Stimulated activated CD4-positive, alpha-beta T cell treated with anti-CD3 and anti-CD28 coated beads, Interleukin-1b, Interleukin-23, amount 100 ng/mL, for 24 hours (primary cell): ENCODE results near the gene TRMT5.

ENCODE experiments used
- DNase-seq, 4 experiments: peaks; one replicate each; pipeline ENCODE4 v3.0.0-alpha.2; 2020; ENCODE audit warnings: low read depth in 4 of 4, low spot score in 1 of 4

Gene TRMT5

GRCh38 chr14:60980811-60981632 lies at the start of gene TRMT5, which contains the start of gene SLC38A6:
Gene TRMT5, minus strand, starts transcription at chr14:60981079. Its CDS starts 106 bp downstream, at chr14:60980973.
Gene SLC38A6, plus strand, starts transcription at chr14:60981245. Its CDS starts 33 bp downstream, at chr14:60981278.
- DNase-seq = peak; percentile 79 to 86 (median 83)

- no peak for DNase-seq
Measured at GRCh38 chr14:61026526-61026925, 45.6 kb upstream of the TRMT5 start.

DNA sequence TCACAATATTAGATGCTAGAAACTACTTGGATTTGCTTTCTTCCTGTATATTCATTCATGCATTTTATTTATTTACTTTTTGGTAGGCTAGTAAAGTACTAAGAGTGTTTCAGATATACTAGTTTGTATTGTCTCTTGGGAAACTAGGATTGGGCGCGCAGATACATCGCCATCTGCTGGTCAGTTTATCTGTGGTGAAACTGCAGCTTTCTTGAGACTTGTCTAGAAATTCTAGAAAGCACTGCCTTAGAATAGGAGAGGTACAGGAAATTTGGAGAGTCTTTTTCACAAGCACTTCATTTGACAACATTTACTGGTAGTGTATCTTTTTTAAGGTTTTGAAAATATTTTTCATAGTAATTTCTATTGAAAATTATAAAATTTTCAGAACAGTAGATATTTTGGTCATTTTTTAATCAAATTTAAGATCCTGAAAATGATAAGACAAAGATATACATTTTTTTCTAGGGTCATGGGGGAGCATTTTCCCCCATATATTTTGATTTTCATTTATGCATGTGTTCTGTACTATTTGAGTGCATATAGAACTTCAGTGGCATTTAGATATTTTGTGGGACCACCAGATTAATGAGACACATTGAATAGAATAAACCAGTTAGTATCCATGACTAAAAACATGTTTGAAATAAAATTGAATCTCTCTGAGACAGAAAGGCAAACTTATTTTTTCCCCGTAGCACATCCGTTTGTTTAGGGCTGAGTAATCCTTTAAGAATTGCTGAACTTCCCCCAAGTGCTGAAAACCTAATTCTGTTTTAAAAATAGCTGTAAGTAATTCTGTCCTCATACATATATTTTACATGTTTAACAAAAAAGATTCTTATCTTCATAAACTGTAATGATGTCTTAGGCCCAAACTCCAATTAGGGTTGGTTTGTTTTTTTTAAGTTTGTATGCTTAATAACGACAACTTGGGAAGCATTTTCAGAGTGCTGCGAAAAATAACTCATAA lies 44.7 kb upstream of the TRMT5 start:
- peak; percentile 12 to 28 (median 26) for DNase-seq

GRCh38 chr14:61019537-61019936 lies 38.7 kb upstream of the TRMT5 start:
- DNase-seq = no peak

DNA sequence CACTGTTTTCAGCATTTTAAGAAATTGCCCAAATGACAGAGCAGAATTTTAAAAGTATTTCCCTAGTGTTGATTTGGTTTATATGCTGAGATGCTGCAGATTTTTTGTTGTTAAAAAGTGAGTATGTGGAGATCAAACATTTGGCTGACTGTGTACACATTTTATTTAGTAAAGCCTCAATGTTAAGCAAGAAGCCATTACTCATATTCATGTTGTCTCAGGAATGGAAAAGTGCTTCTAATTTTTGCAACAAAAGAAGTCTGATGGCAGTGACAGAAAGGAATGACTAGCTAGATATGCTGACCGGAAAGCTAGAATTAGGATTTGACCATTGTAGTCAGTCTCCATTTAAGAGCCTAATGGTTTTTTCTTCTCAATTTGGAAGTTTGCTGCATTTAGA lies 22.7 kb upstream of the TRMT5 start:
- DNase-seq = no peak

GRCh38 chr14:60999536-60999935 lies 18.7 kb upstream of the TRMT5 start:
- no peak for DNase-seq

- DNase-seq = no peak
Measured at GRCh38 chr14:60998617-60999016, 17.7 kb upstream of the TRMT5 start.

DNA sequence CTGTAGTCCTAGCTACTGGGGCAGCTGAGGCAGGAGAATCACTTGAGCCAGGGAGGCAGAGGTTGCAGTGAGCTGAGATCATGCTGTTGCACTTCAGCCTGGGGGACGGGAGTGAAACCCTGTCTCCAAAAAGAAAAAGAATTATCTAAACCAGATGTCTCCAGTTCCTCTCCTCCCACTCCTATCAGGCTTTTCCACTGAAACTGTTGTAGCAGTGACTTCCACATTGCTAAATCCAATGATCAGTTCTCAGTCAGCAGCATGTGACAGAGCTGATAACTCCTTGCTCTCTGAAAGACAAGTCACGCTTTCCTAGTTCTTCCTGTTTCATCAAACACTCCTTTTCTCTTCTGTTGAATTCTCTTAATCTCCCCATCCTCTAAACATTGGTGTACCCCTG lies 8.7 kb upstream of the TRMT5 start:
- DNase-seq = no peak

GRCh38 chr14:60986500-60986899 lies 5.6 kb upstream of the TRMT5 start:
- no peak for DNase-seq

DNA sequence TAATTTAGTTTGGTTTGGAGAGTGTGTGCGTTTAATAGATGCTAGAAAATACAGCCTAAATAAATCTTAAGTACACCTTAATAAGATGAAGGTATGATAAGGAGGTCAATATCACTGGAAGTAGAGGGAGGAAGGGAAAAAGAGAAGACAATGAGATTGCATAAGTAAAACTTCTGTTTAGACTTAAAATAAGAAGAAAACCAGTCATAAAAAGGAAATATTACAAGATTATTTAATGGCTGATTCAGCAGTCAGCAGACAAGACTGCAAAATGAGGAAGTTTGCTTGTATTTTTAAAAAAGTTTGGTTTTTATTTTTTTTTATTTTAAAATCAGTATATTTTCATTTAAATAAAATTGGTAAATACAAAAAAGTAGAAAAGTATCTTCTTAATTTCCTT lies 3.3 kb upstream of the TRMT5 start:
- DNase-seq = no peak

DNA sequence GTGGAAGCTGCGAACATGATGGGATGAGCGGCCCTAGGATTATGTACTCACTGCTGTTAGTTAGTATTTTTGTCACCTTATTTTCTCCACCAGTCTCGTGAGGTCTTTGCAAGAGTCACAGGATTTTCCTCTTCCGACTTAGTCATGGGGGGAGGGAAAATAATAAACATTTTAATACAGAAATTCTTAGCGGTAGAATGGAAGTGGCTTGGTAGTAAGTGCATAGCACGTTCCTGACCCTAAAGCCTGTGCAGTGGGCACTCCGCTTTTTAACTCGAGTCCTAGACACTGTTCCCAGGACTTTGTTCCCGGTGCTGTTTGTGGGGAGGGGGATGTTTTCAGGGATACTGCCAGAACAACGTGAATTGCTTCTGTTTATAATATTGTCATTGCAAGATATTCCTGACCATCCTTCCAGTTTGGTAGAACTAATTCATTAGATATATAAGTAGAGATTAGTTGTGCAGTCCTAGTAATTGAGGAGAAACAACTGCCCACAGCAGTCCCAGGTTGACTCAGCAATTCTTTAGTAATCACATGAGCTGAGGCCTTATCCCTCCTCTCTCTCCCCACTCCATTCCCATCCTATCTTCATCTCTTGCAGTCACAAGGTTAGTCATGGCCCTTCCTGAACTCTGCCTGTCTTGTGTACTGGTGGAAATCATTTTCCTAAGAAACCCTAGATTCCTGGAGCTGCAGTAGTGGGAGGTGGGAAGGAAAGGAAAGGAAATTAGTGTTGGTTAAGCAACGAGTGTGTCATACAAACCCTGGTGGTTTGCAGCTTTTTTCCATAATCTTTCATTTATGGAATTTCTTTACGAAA lies 965 bp upstream of the TRMT5 start:
- no peak for DNase-seq

GRCh38 chr14:60977847-60978246 lies 3.0 kb downstream of the TRMT5 start:
- DNase-seq = no peak

DNA sequence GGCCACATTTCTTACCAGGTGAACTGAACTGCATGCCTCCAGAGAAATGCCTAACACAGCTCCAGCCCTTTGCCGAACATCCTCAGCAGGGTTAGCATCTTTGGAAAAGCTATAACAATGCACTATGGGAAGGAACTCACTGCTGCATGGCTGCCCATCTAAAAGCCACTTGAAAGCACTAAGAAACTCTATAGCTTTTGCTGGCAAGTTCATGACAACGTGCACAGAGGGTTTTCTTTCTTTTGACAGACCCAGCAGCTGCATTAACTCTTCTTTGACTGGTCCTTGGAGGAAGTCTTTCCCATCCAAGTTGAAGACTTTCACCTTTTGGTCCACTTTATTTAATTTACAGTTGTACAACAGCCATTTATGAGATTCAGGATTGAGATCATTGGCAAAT lies 5.3 kb downstream of the TRMT5 start:
- DNase-seq = no peak

DNA sequence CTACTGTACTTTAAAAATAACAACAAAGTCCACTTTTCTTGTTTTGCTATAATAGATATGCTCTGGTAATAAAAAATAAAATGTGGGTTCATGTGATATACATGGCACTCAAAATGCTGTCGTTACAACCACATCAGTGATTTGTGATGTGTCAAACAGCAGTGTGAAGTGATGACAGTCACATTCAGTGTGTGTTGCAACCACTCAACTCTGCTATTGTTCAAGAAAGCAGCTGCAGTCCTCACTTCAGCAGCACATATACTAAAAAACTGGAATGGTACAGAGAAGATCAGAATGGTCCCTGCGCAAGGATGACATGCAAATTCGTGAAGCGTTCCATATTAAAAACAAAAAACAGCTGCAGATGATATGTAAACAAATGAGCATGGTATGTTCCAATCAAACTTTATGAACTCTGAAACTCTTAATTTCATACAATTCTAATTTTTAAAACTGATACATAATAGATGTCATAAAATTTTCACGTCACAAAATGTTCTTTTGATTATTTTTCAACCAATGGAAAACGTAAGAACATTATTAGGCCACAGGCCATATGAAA lies 6.7 kb downstream of the TRMT5 start:
- no peak for DNase-seq

GRCh38 chr14:60973070-60973469 lies 7.8 kb downstream of the TRMT5 start:
- DNase-seq = no peak

DNA sequence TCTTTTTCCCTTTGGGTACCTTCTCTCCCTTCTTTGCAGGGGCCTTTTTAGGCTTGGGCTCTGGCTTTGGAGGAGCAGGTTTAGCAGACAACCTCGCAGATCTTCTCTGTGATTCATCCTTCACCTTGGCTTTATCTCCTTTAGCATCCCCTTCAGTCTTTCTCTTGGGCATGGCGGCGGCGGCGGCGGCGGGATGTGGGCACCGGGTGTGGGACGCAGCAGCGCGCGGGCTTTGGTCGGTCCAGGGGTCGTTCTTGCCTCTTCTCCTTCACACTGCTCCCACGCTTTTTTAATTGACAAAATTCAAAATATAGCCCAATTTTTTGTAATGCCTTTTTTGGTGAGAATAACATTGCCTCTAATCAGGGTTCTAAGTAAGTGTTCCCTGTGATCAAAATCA lies 8.6 kb downstream of the TRMT5 start:
- DNase-seq = no peak

GRCh38 chr14:60971271-60971670 lies 9.6 kb downstream of the TRMT5 start:
- no peak for DNase-seq

DNA sequence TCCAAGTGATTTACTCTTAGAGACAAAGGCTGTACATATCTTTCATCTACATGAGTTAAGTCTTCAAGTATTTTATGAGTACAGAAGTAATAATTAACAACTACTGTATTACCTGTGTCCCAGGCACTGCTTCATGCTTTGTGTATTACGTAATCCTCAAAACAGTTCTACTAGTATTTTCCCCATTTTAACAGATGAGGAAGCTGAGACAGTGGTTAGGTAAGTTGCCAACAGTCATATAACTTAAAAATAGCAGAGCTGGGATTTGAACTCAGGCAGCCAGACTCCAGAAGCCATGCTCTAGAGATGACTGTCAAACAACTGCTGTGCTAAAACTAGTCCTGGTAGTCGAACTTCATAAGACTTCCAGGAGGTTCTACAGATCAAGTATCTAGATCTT lies 10.7 kb downstream of the TRMT5 start:
- no peak for DNase-seq

DNA sequence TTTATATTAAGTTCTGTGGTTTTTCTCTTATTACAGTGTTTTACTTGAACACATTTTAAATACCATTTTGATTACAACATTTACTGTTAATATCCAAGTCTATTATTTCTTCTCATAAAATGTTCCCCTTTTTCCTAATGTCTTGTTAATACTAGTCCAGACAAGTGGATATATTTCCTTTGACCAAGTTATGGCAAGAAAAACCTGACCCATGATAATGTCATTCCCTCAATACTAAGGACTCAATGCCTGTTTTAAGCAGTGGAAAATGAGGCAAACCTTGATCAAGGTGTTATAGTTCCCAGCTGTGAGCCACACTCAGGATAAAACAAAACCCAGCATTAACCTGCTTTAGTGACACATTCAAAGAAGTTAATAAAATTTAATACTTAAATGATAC lies 12.2 kb downstream of the TRMT5 start:
- DNase-seq = no peak

DNA sequence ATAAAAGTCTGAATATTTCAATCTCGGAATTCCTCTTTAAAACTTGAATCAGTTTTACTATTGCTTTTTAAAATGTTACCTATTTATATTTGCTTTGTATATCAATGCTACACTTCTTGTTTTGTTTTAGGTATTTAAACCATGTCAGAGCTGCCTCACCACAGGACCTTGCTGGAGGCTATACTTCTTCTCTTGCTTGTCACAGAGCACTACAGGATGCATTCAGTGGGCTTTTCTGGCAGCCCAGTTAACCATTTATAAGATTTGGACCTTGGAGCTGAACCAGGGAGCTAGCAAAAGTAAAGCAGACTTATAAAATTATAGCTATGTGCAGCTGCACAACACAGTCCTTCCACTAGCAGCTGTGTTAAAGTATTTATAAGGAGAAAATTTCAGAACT lies 12.8 kb downstream of the TRMT5 start:
- no peak for DNase-seq

- no peak for DNase-seq
Measured at GRCh38 chr14:60965402-60965801, 15.5 kb downstream of the TRMT5 start.
